BJ (cell line): ENCODE results near the gene ZBTB48. TPM values are rescaled to one million over a fixed set of nuclear protein-coding genes. Genes with fewer than 3 reads are reported as not detected.

ENCODE experiments used
- CTCF ChIA-PET: fragments of 350-600 bp; formaldehyde crosslinking; extraction: SDS; loops from one replicate; lab custom pipeline; 2021; ENCODE audit warnings: antibody characterized with exemption, inconsistent platforms; lab: Yijun Ruan, JAX
- POLR2A ChIA-PET: fragments of 300-600 bp; sonication (Branson Sonifier 250); formaldehyde crosslinking; extraction: SDS; loops from one replicate; lab custom pipeline; 2021; ENCODE audit warnings: antibody characterized with exemption; lab: Charles Lee
- DNase-seq: peaks from one replicate; pipeline ENCODE4 v3.0.0-alpha.2; 2011; ENCODE audit warnings: low read depth
- H3K27me3 ChIP-seq: 2 replicates; pipeline ENCODE4 v1.6.0; 2011; ENCODE audit warnings: low read length; ENCODE audit not compliant: control insufficient read depth, insufficient read depth
- H3K36me3 ChIP-seq: 2 replicates; pipeline ENCODE4 v1.5.1; 2011; ENCODE audit warnings: low read length; ENCODE audit not compliant: control insufficient read depth, insufficient read depth
- H3K4me3 ChIP-seq: 2 replicates; pipeline ENCODE4 v1.5.1; 2011; ENCODE audit warnings: low read depth, mild to moderate bottlenecking, control low read depth, low read length
- polyA plus RNA-seq: library from polyadenylated mRNA; depleted of rRNA; stranded (reverse); fragments of >200 nt; gene quantifications from 2 replicates; pipeline ENCODE4 v1.2.3, GENCODE V29; 2011
- TF ChIP-seq, protein P1 (sequence below): IDR thresholded peaks from 2 replicates; pipeline ENCODE4 v1.5.1; 2011; ENCODE audit warnings: low read depth, mild to moderate bottlenecking, control low read depth, inconsistent platforms, low read length, moderate library complexity; ENCODE audit not compliant: insufficient read depth

The ZBTB48 gene
- polyA plus RNA-seq, 1 experiment: 14.0 TPM

GRCh38 chr1:6591222-6591621, 11.4 kb downstream of the ZBTB48 start:
- ChIA-PET CTCF (interaction anchor here (1.5 kb wide), 1 partner anchor 11 kb away, joined by 3 read pairs; the partner anchor contains the start of gene KLHL21), POLR2A (no interaction called here)
- DNase-seq: no peak
- no peak overlapping the region for H3K4me3 ChIP-seq
- peaks cover 47% of the 10 kb centered on the region for H3K36me3 ChIP-seq
- no peaks in the 10 kb centered on the region for H3K27me3 ChIP-seq
- TF ChIP-seq, protein P1, sequence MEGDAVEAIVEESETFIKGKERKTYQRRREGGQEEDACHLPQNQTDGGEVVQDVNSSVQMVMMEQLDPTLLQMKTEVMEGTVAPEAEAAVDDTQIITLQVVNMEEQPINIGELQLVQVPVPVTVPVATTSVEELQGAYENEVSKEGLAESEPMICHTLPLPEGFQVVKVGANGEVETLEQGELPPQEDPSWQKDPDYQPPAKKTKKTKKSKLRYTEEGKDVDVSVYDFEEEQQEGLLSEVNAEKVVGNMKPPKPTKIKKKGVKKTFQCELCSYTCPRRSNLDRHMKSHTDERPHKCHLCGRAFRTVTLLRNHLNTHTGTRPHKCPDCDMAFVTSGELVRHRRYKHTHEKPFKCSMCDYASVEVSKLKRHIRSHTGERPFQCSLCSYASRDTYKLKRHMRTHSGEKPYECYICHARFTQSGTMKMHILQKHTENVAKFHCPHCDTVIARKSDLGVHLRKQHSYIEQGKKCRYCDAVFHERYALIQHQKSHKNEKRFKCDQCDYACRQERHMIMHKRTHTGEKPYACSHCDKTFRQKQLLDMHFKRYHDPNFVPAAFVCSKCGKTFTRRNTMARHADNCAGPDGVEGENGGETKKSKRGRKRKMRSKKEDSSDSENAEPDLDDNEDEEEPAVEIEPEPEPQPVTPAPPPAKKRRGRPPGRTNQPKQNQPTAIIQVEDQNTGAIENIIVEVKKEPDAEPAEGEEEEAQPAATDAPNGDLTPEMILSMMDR: no peak

DNA sequence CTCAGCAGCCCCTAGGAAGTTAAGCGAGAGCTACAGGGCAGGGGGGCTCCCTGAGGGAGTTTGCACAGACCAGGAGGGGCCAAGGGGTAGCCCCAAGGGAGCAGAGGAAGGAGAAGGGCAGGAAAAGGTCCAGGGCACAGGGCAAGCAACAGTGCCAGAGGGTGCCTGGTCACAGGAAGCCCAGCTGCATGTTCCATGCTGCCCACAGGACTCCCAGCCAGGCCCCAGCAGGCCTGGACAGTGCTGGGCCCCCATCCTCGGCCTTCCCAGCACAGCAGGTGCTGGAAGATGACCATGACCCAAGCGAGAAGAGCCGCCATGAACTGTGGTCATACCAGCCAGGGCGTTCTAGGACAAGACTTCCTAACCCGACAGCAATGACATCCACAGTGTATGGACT, 11.8 kb downstream of the ZBTB48 start:
- H3K4me3 ChIP-seq: no peak overlapping the region
- DNase-seq: no peak
- H3K27me3 ChIP-seq: no peaks in the 10 kb centered on the region
- TF ChIP-seq, protein P1: no peak
- H3K36me3 ChIP-seq: peaks cover 50% of the 10 kb centered on the region
- ChIA-PET POLR2A (no interaction called here), CTCF (interaction anchor here (1.5 kb wide), 1 partner anchor 11 kb away, joined by 3 read pairs; the partner anchor contains the start of gene KLHL21)

DNA sequence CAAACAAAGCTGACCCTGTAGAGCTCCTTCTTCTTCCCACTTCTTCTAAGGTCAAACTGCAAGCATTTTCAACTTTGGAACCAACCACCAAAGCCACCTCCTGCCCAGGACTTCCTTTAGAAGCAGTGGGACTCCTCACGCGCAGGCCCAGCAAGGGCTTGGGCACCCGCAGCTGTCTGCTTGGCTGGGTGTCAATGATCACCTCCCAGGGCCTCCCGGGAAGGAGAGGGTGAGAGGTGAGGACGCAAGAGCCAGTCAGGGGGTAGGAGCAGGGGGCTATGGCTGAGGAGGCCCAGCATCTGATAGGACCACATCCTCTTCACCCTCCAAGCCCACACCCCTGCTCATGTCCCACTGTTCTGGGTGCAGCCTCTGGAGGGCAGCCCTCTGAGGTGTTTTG, 12.6 kb downstream of the ZBTB48 start:
- TF ChIP-seq, protein P1: no peak
- CTCF ChIA-PET: interaction anchor here (1.5 kb wide), 1 partner anchor 10 kb away, joined by 3 read pairs; the partner anchor contains the start of gene KLHL21
- DNase-seq: no peak

DNA sequence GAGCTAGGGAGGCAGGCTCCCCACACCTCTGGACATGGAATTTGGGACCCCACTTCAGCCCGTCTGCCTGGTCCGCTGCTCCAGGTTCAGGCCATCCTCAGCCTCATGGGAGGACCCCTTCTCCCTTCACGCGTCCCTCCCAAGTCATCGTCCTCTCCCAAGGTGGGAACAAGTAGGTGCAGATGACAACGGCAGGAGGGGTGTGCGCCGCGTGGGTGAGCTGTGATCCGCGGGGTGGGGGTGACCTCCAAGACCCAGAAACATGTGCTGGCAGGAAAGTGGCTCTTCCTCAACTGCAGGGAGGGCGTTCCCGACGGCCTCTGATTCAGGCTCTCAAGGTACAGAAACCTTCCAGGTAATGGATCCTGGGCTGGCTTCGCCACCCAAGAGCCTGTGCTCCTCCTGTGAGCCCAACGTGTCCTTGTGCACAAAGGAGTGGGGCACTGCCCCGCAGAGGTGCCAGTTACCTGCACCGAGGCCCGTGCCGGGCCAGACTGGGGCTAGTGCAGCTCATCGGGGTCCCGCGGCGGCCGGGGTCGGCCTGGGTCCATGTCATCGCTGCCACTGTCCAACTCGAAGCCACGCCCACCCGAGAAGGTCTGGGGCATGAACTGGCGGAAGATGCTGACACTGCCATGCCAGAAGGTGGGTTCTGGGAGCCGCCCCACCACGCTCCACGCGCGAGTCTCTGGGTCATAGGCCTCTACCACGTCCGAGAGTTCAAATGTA, 13.2 kb downstream of the ZBTB48 start:
- H3K27me3 ChIP-seq: no peaks in the 10 kb centered on the region
- POLR2A ChIA-PET: no interaction called here
- CTCF ChIA-PET: interaction anchor here (1.5 kb wide), 1 partner anchor 39 kb away, joined by 3 read pairs; the partner anchor contains the start of gene NOL9
- no peak overlapping the region for H3K4me3 ChIP-seq
- TF ChIP-seq, protein P1: no peak
- DNase-seq: no peak
- peaks cover 59% of the 10 kb centered on the region for H3K36me3 ChIP-seq

More for the DNA sequence above, 12.6 kb downstream of the ZBTB48 start:
- Histone ChIP-seq H3K36me3 (peaks cover 55% of the 10 kb centered on the region), H3K27me3 (no peaks in the 10 kb centered on the region), H3K4me3 (no peak overlapping the region)
- POLR2A ChIA-PET: no interaction called here

- CTCF ChIA-PET: interaction anchor here (1.5 kb wide), 1 partner anchor 40 kb away, joined by 3 read pairs; the partner anchor contains the start of gene NOL9
- Histone ChIP-seq H3K36me3 (peaks cover 53% of the 10 kb centered on the region), H3K4me3 (no peak overlapping the region), H3K27me3 (no peaks in the 10 kb centered on the region)
- DNase-seq: no peak
- TF ChIP-seq, protein P1: no peak
- POLR2A ChIA-PET: no interaction called here
These were observed 14.0 kb downstream of the ZBTB48 start for GRCh38 chr1:6593810-6594209.
